HPDE6-E6E7 (cell line): ENCODE data around the gene FAM131C.
"Not testable (repeated sequence)": the region's sequence is repeated elsewhere in the genome, so short reads cannot be mapped to it uniquely, and the experiment has no call there.

Experiments
- DNase-seq: peaks from one replicate; pipeline ENCODE4 v3.0.0; 2011; ENCODE audit warnings: missing footprints; ENCODE audit errors: extremely low spot score

Gene FAM131C

GRCh38 chr1:16073490-16074119 lies at the start of gene FAM131C:
TSS of gene FAM131C (minus strand) at chr1:16073651. CDS start at chr1:16073442, 209 bp downstream.
- DNase-seq = peak; percentile 75

- no peak for DNase-seq
Measured at GRCh38 chr1:16122916-16123315, 49.5 kb upstream of the FAM131C start.

- no peak for DNase-seq
Measured at GRCh38 chr1:16122350-16122881, 49.0 kb upstream of the FAM131C start.

- DNase-seq = no peak
Measured at GRCh38 chr1:16120940-16121410, 47.5 kb upstream of the FAM131C start.

GRCh38 chr1:16120407-16120806 lies 47.0 kb upstream of the FAM131C start:
- DNase-seq = no peak

- DNase-seq = no peak
Measured at GRCh38 chr1:16119926-16120325, 46.5 kb upstream of the FAM131C start.

GRCh38 chr1:16119504-16119903 lies 46.1 kb upstream of the FAM131C start:
- no peak for DNase-seq

- DNase-seq = no peak
Measured at GRCh38 chr1:16118706-16119105, 45.3 kb upstream of the FAM131C start.

- DNase-seq = no peak
Measured at GRCh38 chr1:16117936-16118335, 44.5 kb upstream of the FAM131C start.

GRCh38 chr1:16117369-16117768 lies 43.9 kb upstream of the FAM131C start:
- DNase-seq = no peak

GRCh38 chr1:16116625-16117024 lies 43.2 kb upstream of the FAM131C start:
- no peak for DNase-seq

- DNase-seq = no peak
Measured at GRCh38 chr1:16116002-16116401, 42.6 kb upstream of the FAM131C start.

- DNase-seq = no peak
Measured at GRCh38 chr1:16115468-16115983, 42.1 kb upstream of the FAM131C start.

- DNase-seq = no peak
Measured at GRCh38 chr1:16114527-16115467, 41.3 kb upstream of the FAM131C start.

GRCh38 chr1:16112596-16113555 lies 39.4 kb upstream of the FAM131C start:
- DNase-seq = no peak

- DNase-seq = no peak
Measured at GRCh38 chr1:16111771-16112595, 38.5 kb upstream of the FAM131C start.

- DNase-seq = no peak
Measured at GRCh38 chr1:16110884-16111283, 37.4 kb upstream of the FAM131C start.

- DNase-seq = no peak
Measured at GRCh38 chr1:16110456-16110855, 37.0 kb upstream of the FAM131C start.

GRCh38 chr1:16109571-16109970 lies 36.1 kb upstream of the FAM131C start:
- peak; percentile 76 for DNase-seq

GRCh38 chr1:16107039-16107438 lies 33.6 kb upstream of the FAM131C start:
- DNase-seq = not testable (repeated sequence)
